Left lobe of liver (tissue), 2 donors: Measurements from ENCODE around the gene ZCCHC17. TPM values are rescaled to one million over a fixed set of nuclear protein-coding genes. Genes with fewer than 3 reads are reported as not detected.
"Not testable (repeated sequence)": the region's sequence is repeated elsewhere in the genome, so short reads cannot be mapped to it uniquely, and the experiment has no call there.

Experiments
- ATAC-seq: fragments of 200-7000 bp; cut with Tn5 transposase; one replicate; pipeline ENCODE4 v1.9.1; 2020; ENCODE audit warnings: mild to moderate bottlenecking, moderate library complexity
- DNase-seq: peaks from one replicate; pipeline ENCODE4 v3.0.0-alpha.2; 2020; ENCODE audit warnings: low spot score
- total RNA-seq: library from RNA; stranded (reverse); gene quantifications from one replicate; pipeline ENCODE4 v1.2.1, GENCODE V29; 2021
- donor health status: DM: no; HTN: no; CAD: no; lungs with moderate emphysema.
- donor health status: DM: no; HTN: yes; CAD: no.

The ZCCHC17 gene
- total RNA-seq, result 5.2 TPM

- DNase-seq, result peak; percentile 94
- ATAC-seq, result peak; percentile 98
Measured at GRCh38 chr1:31296486-31297276, at the start of gene ZCCHC17, which contains the start of gene SNRNP40. Gene ZCCHC17 (plus strand): TSS chr1:31297032. CDS start chr1:31310099, 13,067 bp downstream. Gene SNRNP40 (minus strand): TSS chr1:31296788. CDS start chr1:31296751, 37 bp downstream.

- no peak for ATAC-seq
- DNase-seq, result no peak
Measured at GRCh38 chr1:31248276-31248675, 48.6 kb upstream of the ZCCHC17 start.

- ATAC-seq (no peak), DNase-seq (no peak)
Measured at GRCh38 chr1:31249854-31250253, 47.0 kb upstream of the ZCCHC17 start.

GRCh38 chr1:31257213-31257612 is 39.6 kb upstream of the ZCCHC17 start:
- no peak for ATAC-seq
- no peak for DNase-seq

GRCh38 chr1:31258581-31258980 is 38.3 kb upstream of the ZCCHC17 start:
- no peak for ATAC-seq
- DNase-seq, result no peak

GRCh38 chr1:31259746-31260145 is 37.1 kb upstream of the ZCCHC17 start:
- ATAC-seq, result no peak
- peak; percentile 6 for DNase-seq

GRCh38 chr1:31261916-31262315 is 34.9 kb upstream of the ZCCHC17 start:
- ATAC-seq, result no peak

GRCh38 chr1:31262393-31262792 is 34.4 kb upstream of the ZCCHC17 start:
- not testable (repeated sequence) for ATAC-seq, DNase-seq

More at GRCh38 chr1:31261916-31262315, 34.9 kb upstream of the ZCCHC17 start:
- no peak for DNase-seq

- DNase-seq (no peak), ATAC-seq (no peak)
Measured at GRCh38 chr1:31263408-31263807, 33.4 kb upstream of the ZCCHC17 start.

GRCh38 chr1:31264790-31265386 is 31.9 kb upstream of the ZCCHC17 start:
- DNase-seq, result peak; percentile 65
- ATAC-seq, result peak; percentile 77

GRCh38 chr1:31266547-31266946 is 30.3 kb upstream of the ZCCHC17 start:
- DNase-seq (no peak), ATAC-seq (no peak)

- no peak for DNase-seq
- ATAC-seq, result no peak
Measured at GRCh38 chr1:31272369-31272768, 24.5 kb upstream of the ZCCHC17 start.

GRCh38 chr1:31273619-31274018 is 23.2 kb upstream of the ZCCHC17 start:
- ATAC-seq (no peak), DNase-seq (no peak)

- not testable (repeated sequence) for DNase-seq, ATAC-seq
Measured at GRCh38 chr1:31282426-31282825, 14.4 kb upstream of the ZCCHC17 start.

- not testable (repeated sequence) for ATAC-seq
Measured at GRCh38 chr1:31287791-31288190, 9.0 kb upstream of the ZCCHC17 start.

GRCh38 chr1:31289021-31289420 is 7.8 kb upstream of the ZCCHC17 start:
- ATAC-seq, result no peak
- no peak for DNase-seq

More at GRCh38 chr1:31287791-31288190, 9.0 kb upstream of the ZCCHC17 start:
- not testable (repeated sequence) for DNase-seq

GRCh38 chr1:31295874-31296485 is 852 bp upstream of the ZCCHC17 start:
- DNase-seq (no peak), ATAC-seq (no peak)

- ATAC-seq, result no peak
- no peak for DNase-seq
Measured at GRCh38 chr1:31297277-31298247, 730 bp downstream of the ZCCHC17 start.

GRCh38 chr1:31299365-31299764 is 2.5 kb downstream of the ZCCHC17 start:
- no peak for ATAC-seq
- no peak for DNase-seq

- no peak for ATAC-seq
- no peak for DNase-seq
Measured at GRCh38 chr1:31300193-31300592, 3.4 kb downstream of the ZCCHC17 start.
